ENCODE data around the gene FARP1.

- TF ChIP-seq RCOR1 (IDR thresholded peaks at IDR 0.05; ENCODE audit: low read depth, low read length) (no peak), EP300 (IDR thresholded peaks at IDR 0.05) (no peak), ZFP36 (IDR thresholded peaks at IDR 0.05; ENCODE audit: borderline replicate concordance, partially characterized antibody) (no peak), KDM5A (IDR thresholded peaks at IDR 0.05) (no peak), HDAC2 (IDR thresholded peaks at IDR 0.05) (no peak), POLR2A (IDR thresholded peaks at IDR 0.05; ENCODE audit: low read length) (no peak)
Measured at GRCh38 chr13:98398581-98398980, 255.7 kb downstream of the FARP1 start.

Measured in A549 (cell line).